WTC11 (cell line): ENCODE measurements around the gene EME1. TPM values are rescaled to one million over a fixed set of nuclear protein-coding genes. Genes with fewer than 3 reads are reported as not detected.

Source experiments
- ATAC-seq: fragments of 200-7000 bp; cut with Tn5 transposase; 2 replicates; pipeline ENCODE4 v1.10.0; 2021; ENCODE audit warnings: mild to moderate bottlenecking, moderate library complexity
- CTCF ChIA-PET: fragments of 300-600 bp; sonication (Branson Sonifier 250); formaldehyde crosslinking; loops from one replicate; lab custom pipeline; 2021; ENCODE audit warnings: antibody characterized with exemption; lab: Charles Lee
- POLR2A ChIA-PET: fragments of 350-600 bp; sonication (Branson Sonifier 250); formaldehyde crosslinking; loops from one replicate; lab custom pipeline; 2021; ENCODE audit warnings: antibody characterized with exemption; lab: Charles Lee
- DNase-seq: peaks from one replicate; pipeline ENCODE4 v3.0.0; 2021; ENCODE audit warnings: low spot score
- H3K27ac Mint-ChIP-seq: 2 replicates; pipeline ENCODE4 v1.8.0; 2021; ENCODE audit warnings: mixed read lengths
- H3K27me3 Mint-ChIP-seq: 2 replicates; pipeline ENCODE4 v1.8.0; 2021; ENCODE audit warnings: low read depth, mild to moderate bottlenecking, moderate library complexity, mixed read lengths
- H3K36me3 Mint-ChIP-seq: 2 replicates; pipeline ENCODE4 v1.8.0; 2021; ENCODE audit warnings: mixed read lengths
- H3K4me1 Mint-ChIP-seq: 2 replicates; pipeline ENCODE4 v1.8.0; 2022; ENCODE audit warnings: mixed read lengths
- H3K4me3 Mint-ChIP-seq: 2 replicates; pipeline ENCODE4 v1.8.0; 2021; ENCODE audit warnings: mild to moderate bottlenecking, moderate library complexity, mixed read lengths
- H3K9me3 Mint-ChIP-seq: 2 replicates; pipeline ENCODE4 v1.8.0; 2021; ENCODE audit warnings: mixed read lengths
- FOXJ3 ChIP-seq: sonication (generic); formaldehyde crosslinking; IDR thresholded peaks from 2 replicates; pipeline ENCODE4 v1.9.0; 2021; ENCODE audit warnings: missing genetic modification reagents, mild to moderate bottlenecking, borderline replicate concordance
- GABPB1 ChIP-seq: sonication (generic); formaldehyde crosslinking; IDR thresholded peaks from 2 replicates; pipeline ENCODE4 v1.8.1; 2023; ENCODE audit warnings: mild to moderate bottlenecking, missing genetic modification reagents
- NFE2L1 ChIP-seq: sonication (generic); formaldehyde crosslinking; IDR thresholded peaks from 2 replicates; pipeline ENCODE4 v1.8.1; 2023; ENCODE audit warnings: missing genetic modification reagents
- TCF7 ChIP-seq: sonication (generic); formaldehyde crosslinking; IDR thresholded peaks from 2 replicates; pipeline ENCODE4 v1.8.0; 2022; ENCODE audit warnings: mild to moderate bottlenecking, low read depth, missing genetic modification reagents, moderate library complexity
- total RNA-seq: library from RNA; stranded (reverse); gene quantifications from 3 replicates; pipeline ENCODE4 v1.2.3, GENCODE V29; 2021

EME1 gene
- total RNA-seq, 1 experiment from 2014 or later: 24.9 TPM

GRCh38 chr17:50429793-50430192, 56.8 kb downstream of the EME1 start:
- Mint-ChIP-seq H3K27me3 (peaks cover 9% of the 10 kb centered on the region), H3K36me3 (no peaks in the 10 kb centered on the region), H3K4me3 (no peak overlapping the region), H3K9me3 (no peaks in the 10 kb centered on the region), H3K27ac (no peak overlapping the region), H3K4me1 (peaks cover 24% of the 10 kb centered on the region)
- no peak for TF ChIP-seq NFE2L1 (CRISPR knock-in tag)
- TF ChIP-seq TCF7 (CRISPR knock-in tag): no peak
- no peak for TF ChIP-seq GABPB1 (CRISPR knock-in tag)
- no peak for TF ChIP-seq FOXJ3 (CRISPR knock-in tag)
- DNase-seq (no peak), ATAC-seq (no peak)
- ChIA-PET POLR2A (no interaction called here), CTCF (interaction anchor here (0.8 to 1.0 kb wide), 3 partner anchors 32 to 72 kb away, joined by 3 to 5 read pairs (median 4); partner anchors contain the start of gene LRRC59)

Other genes starting within 250 kb of the EME1 start
- 4.5 to 6.0 TPM (median 5.9 TPM) in 3 replicates for gene SAMD14, start 243.1 kb upstream of the EME1 start, total RNA-seq
- gene PPP1R9B, start 222.6 kb upstream of the EME1 start, total RNA-seq: 20.4 to 21.7 TPM (median 20.6 TPM) in 3 replicates
- gene SGCA, start 207.2 kb upstream of the EME1 start, total RNA-seq: 0.39 to 1.0 TPM in 2 of 3 replicates, not detected in the other
- 46.1 to 52.1 TPM (median 50.4 TPM) in 3 replicates for gene COL1A1, start 171.6 kb upstream of the EME1 start, total RNA-seq
- gene TMEM92, start 98.8 kb upstream of the EME1 start, total RNA-seq: 9.8 to 10.4 TPM (median 10.3 TPM) in 3 replicates
- gene XYLT2, start 27.1 kb upstream of the EME1 start, total RNA-seq: 35.7 to 39.7 TPM (median 37.9 TPM) in 3 replicates
- gene MRPL27, start within 50 bp of the EME1 start, total RNA-seq: 66.7 to 80.5 TPM (median 69.8 TPM) in 3 replicates
- 89.3 to 108 TPM (median 90.4 TPM) in 3 replicates for gene LRRC59, start 24.3 kb downstream of the EME1 start, total RNA-seq
- 19.1 to 19.9 TPM (median 19.7 TPM) in 3 replicates for gene ACSF2, start 53.0 kb downstream of the EME1 start, total RNA-seq
- 0.09 TPM in 2 of 3 replicates, not detected in the other for gene CHAD, start 95.7 kb downstream of the EME1 start, total RNA-seq
- 35.1 to 41.5 TPM (median 40.5 TPM) in 3 replicates for gene RSAD1, start 105.6 kb downstream of the EME1 start, total RNA-seq
- 5.7 to 6.9 TPM (median 6.6 TPM) in 3 replicates for gene MYCBPAP, start 135.2 kb downstream of the EME1 start, total RNA-seq
- gene EPN3, start 159.5 kb downstream of the EME1 start, total RNA-seq: 6.9 to 8.8 TPM (median 8.1 TPM) in 3 replicates
- gene SPATA20, start 173.9 kb downstream of the EME1 start, total RNA-seq: 24.6 to 30.6 TPM (median 26.3 TPM) in 3 replicates
- 5.4 to 6.7 TPM (median 6.2 TPM) in 3 replicates for gene CACNA1G, start 187.5 kb downstream of the EME1 start, total RNA-seq